ENCODE measurements around the gene ZBTB7C. TPM values are rescaled to one million over a fixed set of nuclear protein-coding genes. Genes with fewer than 3 reads are reported as not detected.

Gene ZBTB7C
- total RNA-seq, 6 experiments from 2014 or later, result not detected

DNA sequence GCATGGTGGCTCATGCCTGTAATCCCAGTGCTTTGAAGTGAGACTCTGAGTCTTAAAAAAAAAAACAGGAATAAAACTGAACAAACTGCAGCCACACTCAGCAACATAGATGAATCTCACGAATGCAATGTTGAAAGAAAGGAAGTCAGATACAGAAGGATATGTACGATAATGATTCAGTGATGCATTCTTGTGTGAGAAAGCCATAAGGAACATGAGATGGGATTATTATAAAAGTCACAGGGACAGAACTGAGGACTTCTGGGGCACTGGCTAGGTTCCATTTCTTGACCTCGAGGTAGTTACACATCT, 421.8 kb downstream of the ZBTB7C start:
- H3K9me3 Mint-ChIP-seq, result no peaks in the 10 kb centered on the region
- peaks cover 12% of the 10 kb centered on the region for H3K4me1 Mint-ChIP-seq (ENCODE audit: low read depth)
- no peak overlapping the region for H3K27ac Mint-ChIP-seq
- H3K27me3 Mint-ChIP-seq (ENCODE audit: insufficient read depth), result peaks cover 24% of the 10 kb centered on the region
- no peak overlapping the region for H3K4me3 Mint-ChIP-seq
- no peaks in the 10 kb centered on the region for H3K36me3 Mint-ChIP-seq (ENCODE audit: low read depth)
- DNase-seq, result no peak
- no peak for TF ChIP-seq CTCF (IDR thresholded peaks at IDR 0.05)

GRCh38 chr18:47986620-47987387, 422.4 kb downstream of the ZBTB7C start:
- Mint-ChIP-seq H3K4me3 (no peak overlapping the region), H3K27me3 (ENCODE audit: insufficient read depth) (peaks cover 22% of the 10 kb centered on the region), H3K36me3 (ENCODE audit: low read depth) (no peaks in the 10 kb centered on the region), H3K27ac (no peak overlapping the region), H3K9me3 (no peaks in the 10 kb centered on the region), H3K4me1 (ENCODE audit: low read depth) (peaks cover 12% of the 10 kb centered on the region)
- no peak for TF ChIP-seq CTCF (IDR thresholded peaks at IDR 0.05)
- no peak for DNase-seq

DNA sequence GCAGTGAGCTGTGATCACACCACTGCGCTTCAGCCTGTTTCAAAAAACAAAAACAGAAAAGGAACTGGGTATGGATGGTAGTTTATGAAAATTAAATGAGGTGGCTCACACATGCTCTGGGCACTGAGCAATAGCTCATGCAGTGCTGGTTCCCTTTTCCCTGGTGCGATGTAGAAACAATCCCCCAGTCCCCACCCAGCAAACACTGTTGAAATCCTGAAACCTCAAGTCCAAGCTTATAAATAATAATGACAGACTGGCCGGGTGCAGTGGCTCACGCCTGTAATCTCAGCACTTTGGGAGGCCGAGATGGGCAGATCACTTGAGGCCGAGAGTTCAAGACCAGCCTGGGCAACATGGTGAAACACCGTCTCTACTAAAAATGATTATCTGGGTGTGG, 423.3 kb downstream of the ZBTB7C start:
- no peak for DNase-seq
- H3K27me3 Mint-ChIP-seq (ENCODE audit: insufficient read depth), result peaks cover 16% of the 10 kb centered on the region
- H3K9me3 Mint-ChIP-seq, result no peaks in the 10 kb centered on the region
- H3K36me3 Mint-ChIP-seq (ENCODE audit: low read depth), result no peaks in the 10 kb centered on the region
- H3K4me1 Mint-ChIP-seq (ENCODE audit: low read depth), result peaks cover 12% of the 10 kb centered on the region
- no peak overlapping the region for H3K4me3 Mint-ChIP-seq
- TF ChIP-seq CTCF (IDR thresholded peaks at IDR 0.05), result no peak
- H3K27ac Mint-ChIP-seq, result no peak overlapping the region

DNA sequence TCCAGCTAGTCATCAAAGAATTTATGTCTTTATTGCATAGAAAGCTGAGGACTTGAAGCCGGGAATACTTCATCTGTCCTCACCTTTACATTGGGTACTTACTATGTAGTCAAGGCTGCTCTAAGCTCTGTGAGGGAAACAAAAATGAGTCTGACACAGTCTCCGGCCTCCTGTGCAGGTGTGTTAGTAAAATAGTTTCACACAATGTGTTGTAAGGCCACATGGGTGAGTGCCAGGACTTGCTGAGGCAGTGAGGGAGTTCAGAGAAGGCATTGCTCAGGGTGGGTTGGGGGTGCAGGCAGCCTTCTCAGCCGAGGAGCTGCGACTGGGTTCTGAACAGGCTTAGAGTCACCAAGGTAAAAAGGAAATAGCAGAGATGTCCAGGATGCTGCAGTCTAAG, 424.2 kb downstream of the ZBTB7C start:
- TF ChIP-seq CTCF (IDR thresholded peaks at IDR 0.05), result no peak
- H3K4me1 Mint-ChIP-seq (ENCODE audit: low read depth), result peaks cover 12% of the 10 kb centered on the region
- H3K36me3 Mint-ChIP-seq (ENCODE audit: low read depth), result no peaks in the 10 kb centered on the region
- no peaks in the 10 kb centered on the region for H3K9me3 Mint-ChIP-seq
- H3K27me3 Mint-ChIP-seq (ENCODE audit: insufficient read depth), result peaks cover 16% of the 10 kb centered on the region
- DNase-seq, result no peak
- no peak overlapping the region for H3K27ac Mint-ChIP-seq
- no peak overlapping the region for H3K4me3 Mint-ChIP-seq

- Mint-ChIP-seq H3K4me1 (ENCODE audit: low read depth) (peaks cover 12% of the 10 kb centered on the region), H3K27ac (no peak overlapping the region), H3K9me3 (no peaks in the 10 kb centered on the region), H3K27me3 (ENCODE audit: insufficient read depth) (peaks cover 18% of the 10 kb centered on the region), H3K36me3 (ENCODE audit: low read depth) (no peaks in the 10 kb centered on the region), H3K4me3 (no peak overlapping the region)
- no peak for DNase-seq
- no peak for TF ChIP-seq CTCF (IDR thresholded peaks at IDR 0.05)
Measured at GRCh38 chr18:47983946-47984345, 425.2 kb downstream of the ZBTB7C start.

Measured in HFFc6 (cell line).